H1 (cell line): ENCODE measurements around the gene EFCAB13. TPM values are rescaled to one million over a fixed set of nuclear protein-coding genes. Genes with fewer than 3 reads are reported as not detected.

Experiments
- RAD21 ChIP-seq, 2 experiments: IDR thresholded peaks in 1 of 2; conservative IDR thresholded peaks in 1 of 2; 2 replicates each; pipeline ENCODE4 v1.6.1; 2011; ENCODE audit warnings: low read depth in 2 of 2, low read length in 2 of 2, improper control_type of control experiment in 1 of 2, inconsistent platforms in 1 of 2, mild to moderate bottlenecking in 1 of 2, moderate library complexity in 1 of 2
- SRF ChIP-seq: IDR thresholded peaks from 2 replicates; pipeline ENCODE4 v1.6.1; 2011; ENCODE audit warnings: mild to moderate bottlenecking, low read depth, low read length, moderate library complexity
- polyA plus RNA-seq, 7 experiments: library from polyadenylated mRNA; depleted of rRNA in 3 of 7; stranded (reverse) in 5 of 7; unstranded in 2 of 7; fragments of >200 nt in 5 of 7; fragments of 200-250 nt in 2 of 7; gene quantifications; 1 replicate in 5 of 7; 2 replicates in 1 of 7; 4 replicates in 1 of 7; pipeline versions ENCODE4 v1.2.1 to v1.2.3, GENCODE V29; 2011 to 2013; ENCODE audit warnings: missing spikeins in 2 of 7, mixed read lengths in 2 of 7
- total RNA-seq: library from RNA; stranded (reverse); fragmentation: NEBNext Ultra II Directional; extraction: Animal tissue kit (Norgen Biotek cat#: 25700); gene quantifications from 2 replicates; pipeline ENCODE4 v1.2.1, GENCODE V29; 2021

The EFCAB13 gene
- total and polyA plus RNA-seq, 2 of the 8 experiments (the other 6 are each of a cell fraction or from before 2014, with no cell fraction given), result 0.12 to 2.0 TPM

DNA sequence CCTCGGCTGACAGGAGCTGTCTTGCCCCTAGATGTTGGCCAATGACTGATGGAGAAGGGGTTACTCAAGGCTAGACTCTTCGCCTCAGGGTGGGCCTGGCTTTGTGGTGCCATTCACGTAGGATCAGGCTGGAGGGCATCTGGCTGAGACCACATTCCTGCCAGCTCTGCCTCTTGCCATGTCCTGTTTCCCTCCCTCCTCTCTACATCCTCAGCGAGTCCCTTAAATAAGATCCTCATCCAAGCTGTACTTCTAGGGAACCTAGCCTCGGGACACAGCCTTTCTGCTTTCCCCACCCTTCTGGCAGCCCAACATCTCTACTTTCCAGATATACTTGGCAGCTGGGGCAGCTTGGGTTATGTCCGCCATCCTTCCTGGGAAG lies 27.9 kb upstream of the EFCAB13 start (continued):
- TF ChIP-seq RAD21 (IDR thresholded peaks at IDR 0.05 in 1 of 2, conservative IDR thresholded peaks at IDR 0.05 in 1 of 2; ENCODE audit: low read depth in 2 of 2, low read length in 2 of 2) (no peak), SRF (no peak)
